HCT116 (cell line): ENCODE results near the gene STAC2. TPM values are rescaled to one million over a fixed set of nuclear protein-coding genes. Genes with fewer than 3 reads are reported as not detected.

Source experiments
- ATAC-seq: fragments of 200-7000 bp; cut with Tn5 transposase; 2 replicates; pipeline ENCODE4 v1.9.1; 2020; ENCODE audit warnings: mild to moderate bottlenecking, moderate library complexity
- BruUV-seq: library from RNA; stranded (reverse); fragments of 400-500 nt; replicated peaks from 2 replicates; lab custom pipeline; 2021; lab: Mats Ljungman, UMichigan
- CTCF ChIA-PET: fragments of 300-600 bp; sonication (Branson Sonifier 250); formaldehyde crosslinking; loops from one replicate; lab custom pipeline; 2021; ENCODE audit warnings: antibody characterized with exemption; lab: Charles Lee
- POLR2A ChIA-PET: fragments of 300-600, 350-600 bp; sonication (Branson Sonifier 250); formaldehyde crosslinking; loops from one replicate; lab custom pipeline; 2021; ENCODE audit warnings: antibody characterized with exemption; lab: Charles Lee
- RAD21 ChIA-PET, 2 experiments: fragments of 300-600 bp; sonication (Branson Sonifier 250); formaldehyde crosslinking; loops; one replicate each; lab custom pipeline; 2023; ENCODE audit warnings: low total read pairs in 2 of 2; ENCODE audit not compliant: uncharacterized antibody in 2 of 2, unreplicated experiment in 2 of 2, low non-redundant PET in 1 of 2; lab: Charles Lee
- DNase-seq: peaks from one replicate; pipeline ENCODE4 v3.0.0-alpha.2; 2010; ENCODE audit warnings: low read depth, low spot score
- H2AFZ ChIP-seq: fragments of 200-600 bp; shearing (Covaris generic), sonication (generic); 2 replicates; pipeline ENCODE4 v1.6.1; 2017; ENCODE audit warnings: low read depth, mixed run types, mixed read lengths, antibody characterized with exemption, low read length; ENCODE audit not compliant: poor library complexity, severe bottlenecking
- H3K27ac ChIP-seq: 2 replicates; pipeline ENCODE4 v1.5.1; 2012; ENCODE audit warnings: low read depth, low read length
- H3K27me3 ChIP-seq: fragments of 200-600 bp; sonication (generic); 2 replicates; pipeline ENCODE4 v1.6.1; 2016; ENCODE audit warnings: mixed run types, low read length, mixed read lengths; ENCODE audit not compliant: insufficient read depth
- H3K36me3 ChIP-seq, 2 experiments: fragments of 200-500 bp in 1 of 2; fragments of 200-600 bp in 1 of 2; sonication (Bioruptor generic) in 1 of 2; sonication (generic) in 1 of 2; 2 replicates each; pipeline versions ENCODE4 v1.5.1 to v1.6.1; 2014 to 2016; ENCODE audit warnings: low read length in 2 of 2, inconsistent platforms in 1 of 2, mixed read lengths in 1 of 2, mixed run types in 1 of 2; ENCODE audit not compliant: insufficient read depth in 2 of 2, control insufficient read depth in 1 of 2
- H3K4me1 ChIP-seq, 2 experiments: fragments of 200-600 bp in 1 of 2; sonication (generic) in 1 of 2; 2 replicates each; pipeline versions ENCODE4 v1.5.1 to v1.6.1; 2012 to 2017; ENCODE audit warnings: low read length in 2 of 2, inconsistent platforms in 1 of 2, mild to moderate bottlenecking in 1 of 2, mixed read lengths in 1 of 2, mixed run types in 1 of 2, moderate library complexity in 1 of 2; ENCODE audit not compliant: insufficient read depth in 2 of 2, control insufficient read depth in 1 of 2
- H3K4me2 ChIP-seq: fragments of 200-600 bp; sonication (generic); 2 replicates; pipeline ENCODE4 v1.6.1; 2017; ENCODE audit warnings: mixed run types, low read length, mixed read lengths
- H3K4me3 ChIP-seq, 2 experiments: fragments of 200-600 bp in 1 of 2; sonication (generic) in 1 of 2; replicated peaks in 1 of 2; 2 replicates each; pipeline ENCODE4 v1.5.1; 2011 to 2016; ENCODE audit warnings: low read length in 2 of 2, control low read depth in 1 of 2, low read depth in 1 of 2, mild to moderate bottlenecking in 1 of 2, mixed read lengths in 1 of 2, mixed run types in 1 of 2
- H3K79me2 ChIP-seq: fragments of 200-600 bp; sonication (generic); 2 replicates; pipeline ENCODE4 v1.6.1; 2017; ENCODE audit warnings: mild to moderate bottlenecking, mixed run types, low read length, moderate library complexity, mixed read lengths; ENCODE audit not compliant: insufficient read depth
- H3K9ac ChIP-seq: fragments of 200-600 bp; sonication (generic); 2 replicates; pipeline ENCODE4 v1.6.1; 2016; ENCODE audit warnings: low read length, mixed read lengths
- H3K9me2 ChIP-seq: fragments of 200-600 bp; sonication (generic), shearing (Covaris generic); 2 replicates; pipeline ENCODE4 v1.6.1; 2017; ENCODE audit warnings: mixed run types, mild to moderate bottlenecking, moderate library complexity; ENCODE audit not compliant: insufficient read depth
- H3K9me3 ChIP-seq, 2 experiments: fragments of 200-500 bp in 1 of 2; fragments of 200-600 bp in 1 of 2; sonication (Bioruptor generic) in 1 of 2; sonication (generic) in 1 of 2; 2 replicates each; pipeline ENCODE4 v1.6.1; 2014 to 2017; ENCODE audit warnings: low read length in 2 of 2, mixed read lengths in 2 of 2, inconsistent platforms in 1 of 2, low read depth in 1 of 2, mild to moderate bottlenecking in 1 of 2, mixed run types in 1 of 2, moderate library complexity in 1 of 2; ENCODE audit not compliant: control insufficient read depth in 1 of 2, insufficient read depth in 1 of 2
- H4K20me1 ChIP-seq: fragments of 200-600 bp; sonication (generic), shearing (Covaris generic); 2 replicates; pipeline ENCODE4 v1.6.1; 2017; ENCODE audit warnings: mixed run types, mild to moderate bottlenecking, moderate library complexity; ENCODE audit not compliant: insufficient read depth
- CEBPB ChIP-seq: IDR thresholded peaks from 2 replicates; pipeline ENCODE4 v1.6.1; 2012; ENCODE audit warnings: low read depth
- EGR1 ChIP-seq: IDR thresholded peaks from 2 replicates; pipeline ENCODE4 v1.6.1; 2012; ENCODE audit warnings: low read depth
- ELF1 ChIP-seq: IDR thresholded peaks from 2 replicates; pipeline ENCODE4 v1.6.1; 2012; ENCODE audit warnings: low read depth, borderline replicate concordance
- EZH2 ChIP-seq: fragments of 200-600 bp; sonication (generic); IDR thresholded peaks from 2 replicates; pipeline ENCODE4 v1.6.1; 2017; ENCODE audit warnings: antibody characterized with exemption, mixed run types
- EZH2phosphoT487 ChIP-seq: fragments of 200-600 bp; IDR thresholded peaks from 2 replicates; pipeline ENCODE4 v1.6.1; 2018; ENCODE audit warnings: antibody characterized with exemption, borderline replicate concordance
- FOSL1 ChIP-seq: IDR thresholded peaks from 2 replicates; pipeline ENCODE4 v1.6.1; 2012; ENCODE audit warnings: low read depth
- JUND ChIP-seq: IDR thresholded peaks from 2 replicates; pipeline ENCODE4 v1.6.1; 2012
- MAX ChIP-seq: IDR thresholded peaks from 2 replicates; pipeline ENCODE4 v1.6.1; 2012
- POLR2A ChIP-seq: IDR thresholded peaks from 2 replicates; pipeline ENCODE4 v1.7.0; 2011; ENCODE audit warnings: borderline replicate concordance; ENCODE audit not compliant: insufficient read depth, insufficient read length; ENCODE audit errors: extremely low read depth
- RAD21 ChIP-seq: IDR thresholded peaks from 2 replicates; pipeline ENCODE4 v1.6.1; 2012; ENCODE audit warnings: low read depth, mild to moderate bottlenecking
- SIN3A ChIP-seq: IDR thresholded peaks from 2 replicates; pipeline ENCODE4 v1.6.1; 2012; ENCODE audit warnings: low read depth
- SP1 ChIP-seq: IDR thresholded peaks from 2 replicates; pipeline ENCODE4 v1.6.1; 2012; ENCODE audit warnings: low read depth
- YY1 ChIP-seq: IDR thresholded peaks from 2 replicates; pipeline ENCODE4 v1.6.1; 2011; ENCODE audit warnings: low read length, low read depth, moderate library complexity, mild to moderate bottlenecking; ENCODE audit not compliant: insufficient replicate concordance; ENCODE audit errors: extremely low read depth
- ZFX ChIP-seq: fragments of 450-650 bp; IDR thresholded peaks from 2 replicates; pipeline ENCODE4 v1.6.1; 2017
- ZNF274 ChIP-seq: fragments of 200-500 bp; sonication (Bioruptor generic); IDR thresholded peaks from 2 replicates; pipeline ENCODE4 v1.6.1; 2014; ENCODE audit warnings: mild to moderate bottlenecking, low read depth, low read length, inconsistent platforms
- intact Hi-C: fragments of 100-400 bp; cut with micrococcal nuclease; formaldehyde crosslinking; loops from 2 replicates; pipeline ENCODE4 v1.10.0; 2022
- total RNA-seq: library from RNA; stranded (reverse); gene quantifications from one replicate; pipeline ENCODE4 v1.2.1, GENCODE V29; 2021; ENCODE audit not compliant: unreplicated experiment
- TF ChIP-seq, protein P1 (sequence below): IDR thresholded peaks from 2 replicates; pipeline ENCODE4 v1.6.1; 2012; ENCODE audit warnings: low read depth

The STAC2 gene
- total RNA-seq, 1 experiment from 2014 or later: not detected

GRCh38 chr17:39210093-39210434, 15.7 kb downstream of the STAC2 start:
- Histone ChIP-seq H3K9me3 (no peaks in the 10 kb centered on the region), H3K27me3 (no peaks in the 10 kb centered on the region), H3K9ac (no peak overlapping the region), H3K36me3 (peaks cover 2% of the 10 kb centered on the region in 2 experiments; a peak in 2 of 4 replicates), H3K9me2 (no peaks in the 10 kb centered on the region), H4K20me1 (no peaks in the 10 kb centered on the region), H3K4me1 (peaks cover 20 to 39% of the 10 kb centered on the region in 2 experiments), H3K27ac (no peak overlapping the region), H3K4me2 (no peak overlapping the region), H3K4me3 (no peak overlapping the region), H3K79me2 (no peaks in the 10 kb centered on the region), H2AFZ (no peak overlapping the region)
- ChIA-PET CTCF (interaction anchor here (1.4 to 4.9 kb wide), 2 partner anchors 26 to 413 kb away, joined by 8 to 48 read pairs; no protein-coding TSS in a partner anchor), RAD21 (no interaction called here), POLR2A (no interaction called here)
- no TSS peak for BruUV-seq
- ATAC-seq (no peak), DNase-seq (no peak)
- intact Hi-C loops: no loop called here
- TF ChIP-seq EGR1 (no peak), FOSL1 (no peak), YY1 (no peak), ZFX (no peak), ZNF274 (no peak), EZH2 (no peak)

- peak overlapping the region; percentile 21; the same call in 1 of the 2 replicates for H3K4me2 ChIP-seq
- H3K9ac ChIP-seq: no peak overlapping the region
- no peaks in the 10 kb centered on the region for H3K79me2 ChIP-seq
- no peak overlapping the region for H2AFZ ChIP-seq
- DNase-seq (no peak), ATAC-seq (no peak)
- H3K27ac ChIP-seq: no peak overlapping the region
- H3K9me3 ChIP-seq: no peaks in the 10 kb centered on the region
- H3K9me2 ChIP-seq: no peaks in the 10 kb centered on the region
- TF ChIP-seq YY1: no peak
- no peak for TF ChIP-seq ZNF274
- TF ChIP-seq, protein P1, sequence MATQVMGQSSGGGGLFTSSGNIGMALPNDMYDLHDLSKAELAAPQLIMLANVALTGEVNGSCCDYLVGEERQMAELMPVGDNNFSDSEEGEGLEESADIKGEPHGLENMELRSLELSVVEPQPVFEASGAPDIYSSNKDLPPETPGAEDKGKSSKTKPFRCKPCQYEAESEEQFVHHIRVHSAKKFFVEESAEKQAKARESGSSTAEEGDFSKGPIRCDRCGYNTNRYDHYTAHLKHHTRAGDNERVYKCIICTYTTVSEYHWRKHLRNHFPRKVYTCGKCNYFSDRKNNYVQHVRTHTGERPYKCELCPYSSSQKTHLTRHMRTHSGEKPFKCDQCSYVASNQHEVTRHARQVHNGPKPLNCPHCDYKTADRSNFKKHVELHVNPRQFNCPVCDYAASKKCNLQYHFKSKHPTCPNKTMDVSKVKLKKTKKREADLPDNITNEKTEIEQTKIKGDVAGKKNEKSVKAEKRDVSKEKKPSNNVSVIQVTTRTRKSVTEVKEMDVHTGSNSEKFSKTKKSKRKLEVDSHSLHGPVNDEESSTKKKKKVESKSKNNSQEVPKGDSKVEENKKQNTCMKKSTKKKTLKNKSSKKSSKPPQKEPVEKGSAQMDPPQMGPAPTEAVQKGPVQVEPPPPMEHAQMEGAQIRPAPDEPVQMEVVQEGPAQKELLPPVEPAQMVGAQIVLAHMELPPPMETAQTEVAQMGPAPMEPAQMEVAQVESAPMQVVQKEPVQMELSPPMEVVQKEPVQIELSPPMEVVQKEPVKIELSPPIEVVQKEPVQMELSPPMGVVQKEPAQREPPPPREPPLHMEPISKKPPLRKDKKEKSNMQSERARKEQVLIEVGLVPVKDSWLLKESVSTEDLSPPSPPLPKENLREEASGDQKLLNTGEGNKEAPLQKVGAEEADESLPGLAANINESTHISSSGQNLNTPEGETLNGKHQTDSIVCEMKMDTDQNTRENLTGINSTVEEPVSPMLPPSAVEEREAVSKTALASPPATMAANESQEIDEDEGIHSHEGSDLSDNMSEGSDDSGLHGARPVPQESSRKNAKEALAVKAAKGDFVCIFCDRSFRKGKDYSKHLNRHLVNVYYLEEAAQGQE: no peak
- no peak for TF ChIP-seq SIN3A
- TF ChIP-seq SP1: no peak
- TF ChIP-seq POLR2A: no peak
- TF ChIP-seq EGR1: no peak
- TF ChIP-seq CEBPB: no peak
- no peak for TF ChIP-seq MAX
- no peak for TF ChIP-seq JUND
- TF ChIP-seq ELF1: no peak
- no peak for TF ChIP-seq RAD21
- TF ChIP-seq EZH2: no peak
- TF ChIP-seq ZFX: no peak
- no peak for TF ChIP-seq EZH2phosphoT487
- no peaks in the 10 kb centered on the region; the same call in 1 of the 2 replicates for H4K20me1 ChIP-seq
- H3K36me3 ChIP-seq: peaks cover 6 to 7% of the 10 kb centered on the region in 2 experiments; a peak in 2 of 4 replicates
- ChIA-PET CTCF (interaction anchor here (1.2 to 6.1 kb wide), 5 partner anchors 10 to 413 kb away, joined by 3 to 105 read pairs (median 40); no protein-coding TSS in a partner anchor), RAD21 (interaction anchor here in 1 of 2 experiments (0.5 kb wide), 1 partner anchor 839 kb away, joined by 3 read pairs; no protein-coding TSS in a partner anchor), POLR2A (no interaction called here)
- H3K4me3 ChIP-seq: no peak overlapping the region
- peaks cover 20 to 39% of the 10 kb centered on the region in 2 experiments for H3K4me1 ChIP-seq
- no TSS peak for BruUV-seq
- intact Hi-C loops: loop anchor here (5.0 to 10.0 kb wide), 2 partner anchors 315 to 413 kb away; no protein-coding TSS in a partner anchor
- no peaks in the 10 kb centered on the region for H3K27me3 ChIP-seq
Measured at GRCh38 chr17:39209317-39210092, 16.2 kb downstream of the STAC2 start.
